Activated CD8-positive, alpha-beta memory T cell treated with anti-CD3 and anti-CD28 coated beads, Interleukin-2, amount 10 ng/mL, durations not matched to agents 7 days and 5 days (primary cell): ENCODE data around the gene RETREG2. TPM values are rescaled to one million over a fixed set of nuclear protein-coding genes. Genes with fewer than 3 reads are reported as not detected.

Source experiments
- ATAC-seq: fragments of 150-1000 bp; cut with Tn5 transposase; one replicate; pipeline ENCODE4 v1.10.0; 2021; ENCODE audit warnings: moderate library complexity
- CTCF ChIA-PET: fragments of 350-600 bp; sonication (Branson Sonifier 250); formaldehyde crosslinking; loops from one replicate; lab custom pipeline; 2021; ENCODE audit warnings: antibody characterized with exemption; lab: Charles Lee
- DNase-seq: peaks from one replicate; pipeline ENCODE4 v3.0.0-alpha.2; 2020
- H3K27ac Mint-ChIP-seq: one replicate; pipeline ENCODE4 v1.8.0; 2021; ENCODE audit warnings: mild to moderate bottlenecking, mixed read lengths
- H3K27me3 Mint-ChIP-seq: one replicate; pipeline ENCODE4 v1.8.0; 2021; ENCODE audit warnings: mixed read lengths
- H3K36me3 Mint-ChIP-seq: one replicate; pipeline ENCODE4 v1.8.0; 2021; ENCODE audit warnings: mild to moderate bottlenecking, mixed read lengths
- H3K4me1 Mint-ChIP-seq: one replicate; pipeline ENCODE4 v1.8.0; 2021; ENCODE audit warnings: mixed read lengths
- H3K4me3 Mint-ChIP-seq: one replicate; pipeline ENCODE4 v1.8.0; 2021; ENCODE audit warnings: mild to moderate bottlenecking, moderate library complexity, mixed read lengths
- H3K9me3 Mint-ChIP-seq: one replicate; pipeline ENCODE4 v1.8.0; 2022; ENCODE audit warnings: low read depth, mixed read lengths
- total RNA-seq, 2 experiments: library from RNA; stranded (reverse); gene quantifications; one replicate each; pipeline ENCODE4 v1.2.3, GENCODE V29; 2021

Gene RETREG2
- total RNA-seq, 2 experiments from 2014 or later = 95.8 to 110 TPM

GRCh38 chr2:219159771-219160185, 18.3 kb upstream of the RETREG2 start:
- CTCF ChIA-PET = interaction anchor here (0.7 to 10.1 kb wide), 36 partner anchors 11 to 222 kb away, joined by 3 to 150 read pairs (median 4); partner anchors contain the start of genes ABCB6, ANKZF1, ATG9A and CNPPD1
- Mint-ChIP-seq H3K27me3 (no peaks in the 10 kb centered on the region), H3K9me3 (no peaks in the 10 kb centered on the region), H3K4me1 (peaks cover 19% of the 10 kb centered on the region), H3K36me3 (peaks cover 13% of the 10 kb centered on the region), H3K27ac (peak overlapping the region; percentile 93), H3K4me3 (peak overlapping the region; percentile 80)
- ATAC-seq (no peak), DNase-seq (no peak)

DNA sequence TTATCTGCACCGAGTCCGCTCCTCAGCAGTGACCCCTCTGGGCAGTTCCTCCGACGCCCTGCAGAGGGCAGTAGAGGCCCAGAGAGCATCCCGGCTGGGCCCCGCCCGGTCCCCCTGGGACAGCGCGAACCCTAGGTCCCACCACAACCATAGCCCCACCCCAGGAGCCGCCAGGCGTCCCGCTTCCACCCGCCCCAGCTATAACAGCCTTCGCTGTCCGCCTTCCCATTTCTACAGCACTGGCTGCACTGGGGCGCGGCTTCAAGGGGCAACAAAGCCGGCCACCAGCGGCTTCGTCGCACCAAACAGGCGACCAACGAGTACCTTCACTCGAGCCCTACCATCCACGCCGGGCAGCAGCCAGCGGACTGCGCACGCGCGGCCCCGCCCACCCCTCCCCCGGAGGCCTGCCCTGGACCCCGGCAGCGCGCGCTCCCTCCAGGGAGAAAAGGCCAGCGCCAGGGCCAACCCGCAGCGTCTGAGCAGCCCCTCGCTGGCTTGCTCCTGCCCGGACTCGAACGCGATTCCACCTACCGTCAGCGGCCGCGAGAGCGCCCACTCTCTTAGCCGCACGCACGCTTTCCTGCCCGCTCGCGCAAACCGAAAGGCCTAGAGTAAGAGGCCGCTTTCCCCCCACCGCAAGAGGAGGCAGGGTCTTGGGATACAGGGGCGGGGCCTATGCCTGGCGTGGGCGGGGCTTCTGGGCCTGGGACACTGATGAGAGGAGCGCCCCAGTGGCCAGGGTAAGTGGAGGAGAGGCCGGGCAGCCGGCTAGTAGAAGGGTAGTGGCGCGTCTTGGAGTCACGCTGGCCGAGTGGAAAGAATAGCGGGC, 17.7 kb upstream of the RETREG2 start, which contains the start of gene NHEJ1:
TSS of gene NHEJ1 (minus strand) at position 630 of the 832 bp plus-strand sequence. CDS start 2,453 bp downstream, outside the sequence.
- Mint-ChIP-seq H3K27ac (peak within 1 kb of the TSS; percentile 93), H3K4me1 (peaks cover 19% of the 10 kb centered on the region)
- ATAC-seq = peak; percentile 87

DNA sequence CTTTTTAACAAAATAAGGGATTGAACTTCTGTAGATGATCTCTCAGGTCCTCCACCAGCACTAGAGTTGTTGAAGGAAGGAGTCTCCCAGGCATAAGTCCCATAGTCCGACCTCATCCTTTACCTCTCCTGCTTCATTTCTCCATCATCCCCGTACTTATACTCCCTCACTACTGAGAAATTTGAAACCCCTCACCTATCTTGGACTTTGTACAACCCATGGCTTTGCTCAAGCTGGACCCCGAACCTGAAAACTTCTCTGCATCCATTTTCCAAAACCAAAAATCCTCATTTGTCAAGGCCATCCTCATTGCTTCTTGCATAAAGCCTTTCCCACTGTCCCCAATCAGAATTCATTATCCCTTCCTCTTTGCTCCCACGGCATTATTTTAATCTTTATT, 17.0 kb upstream of the RETREG2 start:
- no peaks in the 10 kb centered on the region for H3K27me3 Mint-ChIP-seq
- CTCF ChIA-PET = interaction anchor here (1.0 to 10.1 kb wide), 4 partner anchors 9 to 132 kb away, joined by 3 to 150 read pairs (median 4); partner anchors contain the start of gene SLC23A3

More for the DNA sequence above, 17.7 kb upstream of the RETREG2 start, which contains the start of gene NHEJ1:
- peaks cover 13% of the 10 kb centered on the region for H3K36me3 Mint-ChIP-seq
- CTCF ChIA-PET = interaction anchor here (0.6 to 10.1 kb wide), 28 partner anchors 13 to 153 kb away, joined by 3 to 150 read pairs (median 5); partner anchors contain the start of genes ABCB6, ANKZF1, ATG9A and CNPPD1
- H3K4me3 Mint-ChIP-seq = peak within 1 kb of the TSS; percentile 80
- H3K27me3 Mint-ChIP-seq = no peaks in the 10 kb centered on the region
- no peaks in the 10 kb centered on the region for H3K9me3 Mint-ChIP-seq
- peak; percentile 96 for DNase-seq

DNA sequence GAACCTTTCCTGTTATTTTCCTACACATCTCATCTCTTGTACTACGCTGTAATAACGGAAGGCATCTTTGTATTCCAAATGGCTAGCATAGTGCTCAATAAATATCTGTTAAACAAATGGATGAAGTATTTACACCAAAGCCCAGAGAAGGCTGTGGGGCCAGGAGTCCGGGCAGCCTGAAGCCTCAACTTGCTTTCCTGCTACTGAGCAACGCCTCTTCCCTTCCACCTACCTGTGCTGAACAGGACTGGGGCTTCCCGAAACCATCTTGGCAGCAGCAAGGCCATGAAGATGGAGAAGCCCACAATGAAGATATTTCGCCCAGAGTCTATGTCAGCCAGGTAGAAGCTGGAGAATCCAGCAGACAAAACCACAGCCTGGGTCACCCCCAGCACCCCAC, 14.9 kb upstream of the RETREG2 start:
- H3K9me3 Mint-ChIP-seq = no peaks in the 10 kb centered on the region
- DNase-seq = no peak
- H3K27ac Mint-ChIP-seq = no peak overlapping the region
- ATAC-seq = no peak
- H3K4me3 Mint-ChIP-seq = no peak overlapping the region
- peaks cover 17% of the 10 kb centered on the region for H3K4me1 Mint-ChIP-seq
- H3K27me3 Mint-ChIP-seq = no peaks in the 10 kb centered on the region
- peaks cover 6% of the 10 kb centered on the region for H3K36me3 Mint-ChIP-seq
- CTCF ChIA-PET = interaction anchor here (0.6 to 1.8 kb wide), 5 partner anchors 8 to 132 kb away, joined by 3 to 6 read pairs (median 4); partner anchors contain the start of gene CNPPD1

More for the DNA sequence above, 17.0 kb upstream of the RETREG2 start:
- Mint-ChIP-seq H3K4me3 (peak overlapping the region; percentile 80), H3K36me3 (peaks cover 15% of the 10 kb centered on the region), H3K9me3 (no peaks in the 10 kb centered on the region), H3K4me1 (peaks cover 19% of the 10 kb centered on the region), H3K27ac (peak overlapping the region; percentile 93)
- ATAC-seq (no peak), DNase-seq (no peak)

DNA sequence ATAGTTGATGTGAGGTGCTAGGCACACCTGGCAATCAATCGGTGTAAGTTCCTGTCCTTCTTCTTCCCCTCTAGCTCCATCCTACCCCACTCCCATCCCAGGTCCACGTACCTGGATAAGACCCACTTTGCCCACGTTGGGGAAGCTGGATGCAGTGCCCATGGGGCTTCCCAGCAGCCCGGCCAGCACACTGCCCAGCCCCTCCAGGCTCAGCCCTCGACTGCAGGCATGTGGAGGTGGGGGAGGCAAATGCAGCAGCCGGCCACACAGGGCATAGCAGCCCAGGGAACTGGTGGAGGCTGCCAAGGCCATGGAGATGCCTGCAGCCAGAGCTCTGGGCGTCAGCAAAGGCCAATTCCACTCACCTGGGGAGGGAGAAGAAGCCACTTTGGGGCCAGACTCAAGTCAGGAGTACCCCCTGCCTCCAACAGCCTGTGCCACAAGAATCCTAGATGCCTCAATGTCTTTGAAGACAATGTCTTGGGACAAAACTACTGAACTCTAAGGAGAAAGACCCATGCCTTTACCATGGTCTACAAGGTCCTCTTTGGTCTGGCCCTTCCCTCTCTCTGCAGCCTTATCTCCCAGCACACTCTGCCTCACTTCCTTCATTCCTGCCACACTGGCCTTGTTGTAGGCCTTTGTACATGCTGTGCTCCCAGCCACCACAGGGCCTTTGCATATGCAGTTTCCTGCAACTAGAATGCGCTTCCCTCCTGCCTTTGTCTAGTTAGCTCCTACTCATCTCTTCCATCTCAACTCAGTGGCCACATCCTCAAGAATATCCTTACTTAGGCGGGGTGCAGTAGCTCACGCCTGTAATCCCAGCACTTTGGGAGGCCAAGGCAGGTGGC, 12.8 kb upstream of the RETREG2 start:
- Mint-ChIP-seq H3K27me3 (no peaks in the 10 kb centered on the region), H3K4me1 (peaks cover 16% of the 10 kb centered on the region), H3K27ac (no peak overlapping the region), H3K36me3 (peaks cover 6% of the 10 kb centered on the region), H3K9me3 (no peaks in the 10 kb centered on the region), H3K4me3 (no peak overlapping the region)
- DNase-seq (no peak), ATAC-seq (no peak)
- CTCF ChIA-PET = interaction anchor here (0.6 to 1.8 kb wide), 7 partner anchors 8 to 130 kb away, joined by 3 to 8 read pairs (median 4); partner anchors contain the start of gene CNPPD1

DNA sequence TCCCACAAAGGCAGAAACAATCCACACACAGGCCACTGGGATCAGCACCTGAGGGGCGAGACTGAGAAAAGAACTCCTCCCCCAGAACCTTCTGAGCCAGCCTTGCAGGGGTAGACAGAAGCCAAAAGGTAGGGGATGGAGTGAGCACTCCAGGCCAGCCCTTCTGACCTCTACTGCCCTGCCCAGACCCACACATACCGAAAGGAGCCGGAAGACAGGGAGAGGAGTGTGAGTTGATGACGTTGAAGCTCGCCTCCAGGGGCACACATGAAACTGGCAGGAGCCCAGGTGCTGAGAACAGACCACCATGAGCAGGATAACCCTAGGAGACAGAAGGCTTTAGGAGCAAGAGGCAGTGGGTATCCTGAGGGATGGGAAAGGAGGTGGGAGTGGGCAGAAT, 10.1 kb upstream of the RETREG2 start:
- CTCF ChIA-PET = no interaction called here
- ATAC-seq (no peak), DNase-seq (no peak)
- H3K9me3 Mint-ChIP-seq = no peaks in the 10 kb centered on the region
- H3K27me3 Mint-ChIP-seq = no peaks in the 10 kb centered on the region
- H3K4me1 Mint-ChIP-seq = peaks cover 14% of the 10 kb centered on the region
- peaks cover 18% of the 10 kb centered on the region for H3K36me3 Mint-ChIP-seq
- no peak overlapping the region for H3K4me3 Mint-ChIP-seq
- no peak overlapping the region for H3K27ac Mint-ChIP-seq

- CTCF ChIA-PET = interaction anchor here (6.1 kb wide), 1 partner anchor 38 kb away, joined by 65 read pairs; the partner anchor contains the start of gene ZFAND2B
- DNase-seq = no peak
- peaks cover 14% of the 10 kb centered on the region for H3K4me1 Mint-ChIP-seq
- no peak for ATAC-seq
- no peaks in the 10 kb centered on the region for H3K9me3 Mint-ChIP-seq
- peaks cover 22% of the 10 kb centered on the region for H3K36me3 Mint-ChIP-seq
- H3K4me3 Mint-ChIP-seq = no peak overlapping the region
- no peak overlapping the region for H3K27ac Mint-ChIP-seq
- H3K27me3 Mint-ChIP-seq = no peaks in the 10 kb centered on the region
Observed at GRCh38 chr2:219168526-219168925, 9.5 kb upstream of the RETREG2 start.

- CTCF ChIA-PET = interaction anchor here (6.1 to 8.2 kb wide), 2 partner anchors 11 to 37 kb away, joined by 65 to 75 read pairs; partner anchors contain the start of genes NHEJ1 and ZFAND2B
- Mint-ChIP-seq H3K27me3 (no peaks in the 10 kb centered on the region), H3K9me3 (no peaks in the 10 kb centered on the region), H3K4me3 (no peak overlapping the region), H3K27ac (no peak overlapping the region), H3K4me1 (peaks cover 16% of the 10 kb centered on the region), H3K36me3 (peaks cover 23% of the 10 kb centered on the region)
- no peak for ATAC-seq
- DNase-seq = no peak
Observed at GRCh38 chr2:219168932-219169331, 9.1 kb upstream of the RETREG2 start.

- H3K9me3 Mint-ChIP-seq = no peaks in the 10 kb centered on the region
- DNase-seq (no peak), ATAC-seq (peak; percentile 38)
- CTCF ChIA-PET = interaction anchor here (0.8 to 8.2 kb wide), 14 partner anchors 9 to 272 kb away, joined by 3 to 75 read pairs (median 7); partner anchors contain the start of genes ANKZF1, ATG9A, NHEJ1 and ZFAND2B
- peaks cover 27% of the 10 kb centered on the region for H3K4me1 Mint-ChIP-seq
- H3K27me3 Mint-ChIP-seq = no peaks in the 10 kb centered on the region
- H3K27ac Mint-ChIP-seq = no peak within 1 kb of the TSS
- no peak within 1 kb of the TSS for H3K4me3 Mint-ChIP-seq
- H3K36me3 Mint-ChIP-seq = peaks cover 32% of the 10 kb centered on the region
Observed at GRCh38 chr2:219169930-219170654, 8.0 kb upstream of the RETREG2 start, which contains the start of gene SLC23A3. Gene SLC23A3 (minus strand): TSS chr2:219170029. CDS start chr2:219169984, 45 bp downstream.

DNA sequence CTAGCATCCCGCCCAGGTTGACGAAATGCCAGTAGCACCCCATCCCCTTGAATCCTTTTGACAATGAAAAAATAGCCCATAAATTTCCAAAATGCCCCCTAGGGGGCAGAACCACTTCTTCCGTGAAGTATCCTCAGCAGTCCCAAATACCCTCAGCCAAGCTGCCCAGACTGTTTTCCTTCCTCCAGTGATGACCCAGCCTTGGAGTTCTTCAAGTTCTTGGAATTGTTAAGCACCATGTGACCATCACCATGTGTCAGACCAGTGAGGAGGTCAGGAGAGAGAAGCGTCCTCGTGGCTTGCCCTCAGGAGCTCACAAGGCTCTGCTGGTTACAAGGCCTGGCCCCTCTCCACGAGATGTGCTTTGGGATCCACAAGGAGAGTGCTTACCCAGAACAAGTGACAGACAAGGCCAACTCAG, 6.8 kb upstream of the RETREG2 start:
- peaks cover 30% of the 10 kb centered on the region for H3K36me3 Mint-ChIP-seq
- H3K4me3 Mint-ChIP-seq = no peak overlapping the region
- H3K4me1 Mint-ChIP-seq = peaks cover 36% of the 10 kb centered on the region
- H3K27me3 Mint-ChIP-seq = no peaks in the 10 kb centered on the region
- DNase-seq (no peak), ATAC-seq (peak; percentile 45)
- CTCF ChIA-PET = interaction anchor here (0.7 to 8.2 kb wide), 24 partner anchors 9 to 273 kb away, joined by 3 to 75 read pairs (median 6); partner anchors contain the start of genes ABCB6, ANKZF1, ATG9A and DNAJB2
- no peak overlapping the region for H3K27ac Mint-ChIP-seq
- H3K9me3 Mint-ChIP-seq = no peaks in the 10 kb centered on the region

DNA sequence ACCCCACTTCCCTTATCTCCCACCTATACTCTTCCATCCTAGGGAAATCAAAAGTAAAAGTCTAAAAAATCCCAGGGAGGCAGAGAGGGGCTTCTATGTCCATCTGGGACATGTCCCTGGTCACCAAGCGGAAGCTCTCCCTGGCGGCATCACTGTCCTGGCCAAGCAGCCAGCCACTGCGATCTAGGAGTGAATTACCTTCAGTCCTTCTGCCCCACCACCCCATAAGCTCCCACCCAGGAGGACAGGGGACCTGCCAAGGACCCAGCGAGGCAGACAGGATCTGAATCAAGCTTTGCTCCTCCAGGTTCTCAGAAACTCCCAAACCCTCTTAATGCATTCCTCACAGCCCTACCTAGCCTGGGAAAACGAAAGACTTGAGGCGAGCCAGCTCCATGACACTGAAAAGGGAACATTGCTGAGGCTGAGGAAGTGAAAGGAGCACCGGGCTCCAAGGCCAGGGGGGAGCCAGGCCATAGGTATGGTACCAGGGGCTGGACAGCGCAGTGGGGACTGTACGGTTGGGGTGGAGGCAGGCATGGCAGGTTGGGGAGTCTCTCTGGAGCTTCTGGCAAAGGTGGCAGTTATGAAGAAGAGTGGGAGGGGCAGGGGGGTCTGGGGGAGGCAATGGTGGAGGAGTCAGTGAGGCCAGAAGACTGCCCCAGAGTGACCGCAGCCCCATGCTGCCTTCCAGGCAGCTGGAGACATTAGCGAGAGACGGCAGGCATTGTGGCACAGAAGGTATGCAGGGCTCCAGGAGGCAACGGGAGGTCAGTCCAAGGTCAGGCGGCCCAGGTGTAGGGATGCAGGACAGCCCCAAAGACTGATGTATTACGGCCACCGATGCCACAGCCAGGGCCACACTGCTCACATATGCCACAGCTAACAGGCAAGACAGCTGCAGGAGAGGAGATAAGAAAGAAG, 5.6 kb upstream of the RETREG2 start:
- ATAC-seq (no peak), DNase-seq (no peak)
- Mint-ChIP-seq H3K36me3 (peaks cover 27% of the 10 kb centered on the region), H3K4me1 (peaks cover 39% of the 10 kb centered on the region), H3K27ac (no peak overlapping the region), H3K27me3 (no peaks in the 10 kb centered on the region), H3K9me3 (no peaks in the 10 kb centered on the region), H3K4me3 (no peak overlapping the region)
- CTCF ChIA-PET = interaction anchor here (1.1 to 8.2 kb wide), 19 partner anchors 10 to 143 kb away, joined by 3 to 75 read pairs (median 7); partner anchors contain the start of genes ABCB6, ANKZF1, ATG9A and DNAJB2
